SK-N-SH (cell line): ENCODE data around the gene PPP2R5D. TPM values are rescaled to one million over a fixed set of nuclear protein-coding genes. Genes with fewer than 3 reads are reported as not detected.
A peak's percentile ranks its signal among the peaks of the same experiment; 100 is the strongest.

ENCODE experiments used
- CTCF ChIA-PET: fragments of 300-600, 350-600 bp; formaldehyde crosslinking; extraction: SDS; loops from one replicate; lab custom pipeline; 2021; lab: Yijun Ruan, JAX
- POLR2A ChIA-PET: fragments of 350-600 bp; sonication (Branson Sonifier 250); formaldehyde crosslinking; extraction: SDS; loops from one replicate; lab custom pipeline; 2020; ENCODE audit warnings: antibody characterized with exemption, inconsistent platforms; lab: Yijun Ruan, JAX
- DNase-seq: peaks from one replicate; pipeline ENCODE4 v3.0.0; 2012
- H2AFZ ChIP-seq: fragments of 200-600 bp; sonication (generic); 2 replicates; pipeline ENCODE4 v1.8.1; 2016; ENCODE audit warnings: antibody characterized with exemption, mild to moderate bottlenecking, low read depth
- H3F3A ChIP-seq: fragments of 200-600 bp; sonication (generic); replicated peaks from 2 replicates; pipeline ENCODE3; 2016; ENCODE audit warnings: antibody characterized with exemption, mild to moderate bottlenecking; ENCODE audit not compliant: insufficient read depth
- H3K27ac ChIP-seq, 2 experiments: fragments of 200-500 bp in 1 of 2; fragments of 200-600 bp in 1 of 2; sonication (Bioruptor generic) in 1 of 2; sonication (generic), shearing (Covaris generic) in 1 of 2; 2 replicates each; pipeline versions ENCODE4 v1.5.1 to v1.6.1; 2014 to 2016; ENCODE audit warnings: low read depth in 2 of 2, inconsistent platforms in 1 of 2, low read length in 1 of 2, mild to moderate bottlenecking in 1 of 2, mixed read lengths in 1 of 2
- H3K27me3 ChIP-seq: fragments of 200-600 bp; sonication (generic), shearing (Covaris generic); 2 replicates; pipeline ENCODE4 v1.6.1; 2016; ENCODE audit warnings: mixed run types; ENCODE audit not compliant: insufficient read depth
- H3K36me3 ChIP-seq, 2 experiments: fragments of 200-500 bp in 1 of 2; fragments of 200-600 bp in 1 of 2; sonication (Bioruptor generic) in 1 of 2; sonication (generic) in 1 of 2; replicated peaks in 1 of 2; 2 replicates each; pipeline versions ENCODE3 to v1.5.1; 2014 to 2016; ENCODE audit warnings: low read length in 1 of 2, mild to moderate bottlenecking in 1 of 2; ENCODE audit not compliant: insufficient read depth in 2 of 2, control insufficient read depth in 1 of 2
- H3K4me1 ChIP-seq, 2 experiments: fragments of 200-500 bp in 1 of 2; fragments of 200-600 bp in 1 of 2; sonication (Bioruptor generic) in 1 of 2; sonication (generic), shearing (Covaris generic) in 1 of 2; 2 replicates each; pipeline versions ENCODE4 v1.5.1 to v1.6.1; 2014 to 2016; ENCODE audit warnings: low read depth in 1 of 2, low read length in 1 of 2, mixed run types in 1 of 2; ENCODE audit not compliant: insufficient read depth in 2 of 2, control insufficient read depth in 1 of 2
- H3K4me2 ChIP-seq: fragments of 200-600 bp; sonication (generic), shearing (Covaris generic); 2 replicates; pipeline ENCODE4 v1.6.1; 2017; ENCODE audit warnings: mixed run types
- H3K4me3 ChIP-seq, 2 experiments: fragments of 200-500 bp in 1 of 2; fragments of 200-600 bp in 1 of 2; sonication (Bioruptor generic) in 1 of 2; sonication (generic), shearing (Covaris generic) in 1 of 2; 2 replicates each; pipeline versions ENCODE4 v1.5.1 to v1.8.1; 2014 to 2016; ENCODE audit warnings: low read depth in 2 of 2, inconsistent platforms in 1 of 2, low read length in 1 of 2, mild to moderate bottlenecking in 1 of 2, mixed read lengths in 1 of 2, moderate library complexity in 1 of 2
- H3K79me2 ChIP-seq: fragments of 200-600 bp; sonication (generic); 2 replicates; pipeline ENCODE4 v1.8.1; 2017; ENCODE audit warnings: mild to moderate bottlenecking; ENCODE audit not compliant: insufficient read depth
- H3K9ac ChIP-seq: fragments of 200-600 bp; sonication (generic); 2 replicates; pipeline ENCODE4 v1.6.1; 2017; ENCODE audit warnings: mixed run types
- H3K9me2 ChIP-seq: fragments of 200-600 bp; sonication (generic); 2 replicates; pipeline ENCODE4 v1.6.1; 2017; ENCODE audit warnings: mixed run types
- H3K9me3 ChIP-seq: fragments of 200-600 bp; sonication (generic); 2 replicates; pipeline ENCODE4 v1.6.1; 2017; ENCODE audit warnings: mixed run types, mild to moderate bottlenecking, moderate library complexity
- H4K20me1 ChIP-seq: fragments of 200-600 bp; sonication (generic); 2 replicates; pipeline ENCODE4 v1.6.1; 2017; ENCODE audit warnings: mild to moderate bottlenecking, mixed run types; ENCODE audit not compliant: insufficient read depth
- CHD2 ChIP-seq: fragments of 150-350 bp; IDR thresholded peaks from 2 replicates; pipeline ENCODE4 v1.6.1; 2018; ENCODE audit warnings: low read length; ENCODE audit not compliant: partially characterized antibody
- ELF1 ChIP-seq: IDR thresholded peaks from 2 replicates; pipeline ENCODE4 v1.4.0; 2012
- EZH2phosphoT487 ChIP-seq: fragments of 200-600 bp; sonication (generic); IDR thresholded peaks from 2 replicates; pipeline ENCODE4 v1.6.1; 2017; ENCODE audit warnings: low read depth, mixed run types, mild to moderate bottlenecking, antibody characterized with exemption, moderate library complexity, borderline replicate concordance
- FOSL2 ChIP-seq: IDR thresholded peaks from 2 replicates; pipeline ENCODE4 v1.4.0; 2012; ENCODE audit warnings: low read depth, mild to moderate bottlenecking, moderate library complexity, borderline replicate concordance
- FOXM1 ChIP-seq: IDR thresholded peaks from 2 replicates; pipeline ENCODE4 v1.4.0; 2012; ENCODE audit warnings: low read depth, mild to moderate bottlenecking
- GABPA ChIP-seq: IDR thresholded peaks from 2 replicates; pipeline ENCODE4 v1.4.0; 2012; ENCODE audit warnings: low read depth, mild to moderate bottlenecking
- MEF2A ChIP-seq: IDR thresholded peaks from 2 replicates; pipeline ENCODE4 v1.4.0; 2012; ENCODE audit warnings: low read depth, borderline replicate concordance
- MXI1 ChIP-seq: IDR thresholded peaks from 2 replicates; pipeline ENCODE4 v1.6.1; 2012; ENCODE audit warnings: mild to moderate bottlenecking, low read depth, low read length, improper control_type of control experiment
- RFX5 ChIP-seq: IDR thresholded peaks from 2 replicates; pipeline ENCODE4 v1.6.1; 2012; ENCODE audit warnings: mild to moderate bottlenecking, improper control_type of control experiment, low read length
- SIN3A ChIP-seq: IDR thresholded peaks from 2 replicates; pipeline ENCODE4 v1.6.1; 2012; ENCODE audit warnings: low read depth, mild to moderate bottlenecking, low read length, moderate library complexity, borderline replicate concordance
- SMC3 ChIP-seq: IDR thresholded peaks from 2 replicates; pipeline ENCODE4 v1.6.1; 2012; ENCODE audit warnings: low read depth, low read length, improper control_type of control experiment
- TAF1 ChIP-seq: IDR thresholded peaks from 2 replicates; pipeline ENCODE4 v1.6.1; 2012; ENCODE audit warnings: low read depth, mild to moderate bottlenecking, low read length, moderate library complexity, borderline replicate concordance
- TCF12 ChIP-seq: IDR thresholded peaks from 2 replicates; pipeline ENCODE4 v1.4.0; 2012
- TEAD4 ChIP-seq: IDR thresholded peaks from 2 replicates; pipeline ENCODE4 v1.4.0; 2012; ENCODE audit warnings: mild to moderate bottlenecking, borderline replicate concordance; ENCODE audit not compliant: insufficient read depth
- YY1 ChIP-seq: IDR thresholded peaks from 2 replicates; pipeline ENCODE4 v1.4.0; 2012; ENCODE audit warnings: low read depth, mild to moderate bottlenecking
- WGBS: methylation state at CpG from one replicate; pipeline ENCODE4 v1.1.6; 2017; ENCODE audit warnings: low lambda C conversion rate; 5-methylcytosine and 5-hydroxymethylcytosine counted together
- polyA plus RNA-seq, 3 experiments: library from polyadenylated mRNA; depleted of rRNA; stranded (reverse); fragments of >200 nt; gene quantifications; 2 replicates each; pipeline ENCODE4 v1.2.3, GENCODE V29; 2012
- TF ChIP-seq, protein P1 (sequence below): IDR thresholded peaks from 2 replicates; pipeline ENCODE4 v1.4.0; 2012; ENCODE audit warnings: low read depth, borderline replicate concordance
- TF ChIP-seq, protein P2 (sequence below): fragments of 200-600 bp; sonication (generic); IDR thresholded peaks from 2 replicates; pipeline ENCODE4 v1.6.1; 2017; ENCODE audit warnings: antibody characterized with exemption, mild to moderate bottlenecking, moderate library complexity
- TF ChIP-seq, protein P3 (sequence below): fragments of 150-350 bp; IDR thresholded peaks from 2 replicates; pipeline ENCODE4 v1.6.1; 2017; ENCODE audit warnings: antibody characterized with exemption, low read length, low read depth, borderline replicate concordance
- TF ChIP-seq, protein P4 (sequence below): IDR thresholded peaks from 2 replicates; pipeline ENCODE4 v1.6.1; 2012; ENCODE audit warnings: mild to moderate bottlenecking, low read depth, low read length, moderate library complexity
- TF ChIP-seq, protein P5 (sequence below): IDR thresholded peaks from 2 replicates; pipeline ENCODE4 v1.4.0; 2012; ENCODE audit warnings: low read depth, borderline replicate concordance

The PPP2R5D gene
- polyA plus RNA-seq, 1 of the 3 experiments (the other 2 are of a cell fraction) = 37.6 TPM

DNA sequence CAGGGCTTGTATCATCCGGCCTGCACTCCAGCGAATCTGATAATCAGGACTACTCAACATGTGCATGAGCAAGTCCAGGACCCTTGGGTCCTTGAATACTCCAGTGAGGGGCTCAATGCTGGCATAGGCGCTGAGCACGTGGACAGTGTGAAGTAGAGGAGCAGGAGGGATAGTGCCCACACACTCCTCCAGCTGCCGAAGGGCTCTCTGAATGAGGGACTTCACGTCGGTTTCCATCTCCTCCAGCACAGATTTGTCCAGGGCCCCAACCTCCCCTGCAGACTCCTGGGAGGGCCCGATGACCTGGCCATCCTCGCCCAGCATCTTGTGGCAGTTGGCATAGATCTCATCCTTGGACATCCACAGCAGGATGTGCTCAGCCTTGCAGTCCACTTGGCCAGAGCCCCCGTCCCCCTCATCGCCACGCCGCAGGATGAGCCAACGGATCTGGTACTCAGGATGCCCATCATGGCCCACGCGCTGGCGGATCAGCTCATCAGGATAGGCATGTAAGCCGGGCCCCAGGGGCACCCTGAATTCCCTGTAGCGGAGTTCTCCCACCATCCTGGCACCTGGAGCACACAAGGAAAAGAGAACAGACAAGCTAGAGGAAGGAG is 68.0 kb downstream of the PPP2R5D start:
- H3F3A ChIP-seq = peaks cover 11% of the 10 kb centered on the region
- no peaks in the 10 kb centered on the region for H3K9me3 ChIP-seq
- DNase-seq = no peak
- peak overlapping the region; percentile 99 for H3K4me2 ChIP-seq
- peak overlapping the region in 1 of 2 experiments; percentile 87; a peak in 1 of 4 replicates for H3K27ac ChIP-seq
- H3K79me2 ChIP-seq = peaks cover 48% of the 10 kb centered on the region
- peaks cover 11 to 26% of the 10 kb centered on the region in 2 experiments; a peak in 3 of 4 replicates for H3K4me1 ChIP-seq
- no peak overlapping the region for H2AFZ ChIP-seq
- TF ChIP-seq FOSL2 (no peak), EZH2phosphoT487 (no peak), TCF12 (no peak), MXI1 (no peak), SMC3 (no peak), ELF1 (no peak), GABPA (no peak), RFX5 (no peak), CHD2 (no peak), MEF2A (no peak), TAF1 (no peak), FOXM1 (no peak), YY1 (no peak), SIN3A (no peak), TEAD4 (no peak)
- TF ChIP-seq, protein P1, sequence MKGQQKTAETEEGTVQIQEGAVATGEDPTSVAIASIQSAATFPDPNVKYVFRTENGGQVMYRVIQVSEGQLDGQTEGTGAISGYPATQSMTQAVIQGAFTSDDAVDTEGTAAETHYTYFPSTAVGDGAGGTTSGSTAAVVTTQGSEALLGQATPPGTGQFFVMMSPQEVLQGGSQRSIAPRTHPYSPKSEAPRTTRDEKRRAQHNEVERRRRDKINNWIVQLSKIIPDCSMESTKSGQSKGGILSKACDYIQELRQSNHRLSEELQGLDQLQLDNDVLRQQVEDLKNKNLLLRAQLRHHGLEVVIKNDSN = no peak
- TF ChIP-seq, protein P2, sequence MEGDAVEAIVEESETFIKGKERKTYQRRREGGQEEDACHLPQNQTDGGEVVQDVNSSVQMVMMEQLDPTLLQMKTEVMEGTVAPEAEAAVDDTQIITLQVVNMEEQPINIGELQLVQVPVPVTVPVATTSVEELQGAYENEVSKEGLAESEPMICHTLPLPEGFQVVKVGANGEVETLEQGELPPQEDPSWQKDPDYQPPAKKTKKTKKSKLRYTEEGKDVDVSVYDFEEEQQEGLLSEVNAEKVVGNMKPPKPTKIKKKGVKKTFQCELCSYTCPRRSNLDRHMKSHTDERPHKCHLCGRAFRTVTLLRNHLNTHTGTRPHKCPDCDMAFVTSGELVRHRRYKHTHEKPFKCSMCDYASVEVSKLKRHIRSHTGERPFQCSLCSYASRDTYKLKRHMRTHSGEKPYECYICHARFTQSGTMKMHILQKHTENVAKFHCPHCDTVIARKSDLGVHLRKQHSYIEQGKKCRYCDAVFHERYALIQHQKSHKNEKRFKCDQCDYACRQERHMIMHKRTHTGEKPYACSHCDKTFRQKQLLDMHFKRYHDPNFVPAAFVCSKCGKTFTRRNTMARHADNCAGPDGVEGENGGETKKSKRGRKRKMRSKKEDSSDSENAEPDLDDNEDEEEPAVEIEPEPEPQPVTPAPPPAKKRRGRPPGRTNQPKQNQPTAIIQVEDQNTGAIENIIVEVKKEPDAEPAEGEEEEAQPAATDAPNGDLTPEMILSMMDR = no peak
- TF ChIP-seq, protein P3, sequence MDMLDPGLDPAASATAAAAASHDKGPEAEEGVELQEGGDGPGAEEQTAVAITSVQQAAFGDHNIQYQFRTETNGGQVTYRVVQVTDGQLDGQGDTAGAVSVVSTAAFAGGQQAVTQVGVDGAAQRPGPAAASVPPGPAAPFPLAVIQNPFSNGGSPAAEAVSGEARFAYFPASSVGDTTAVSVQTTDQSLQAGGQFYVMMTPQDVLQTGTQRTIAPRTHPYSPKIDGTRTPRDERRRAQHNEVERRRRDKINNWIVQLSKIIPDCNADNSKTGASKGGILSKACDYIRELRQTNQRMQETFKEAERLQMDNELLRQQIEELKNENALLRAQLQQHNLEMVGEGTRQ = no peak
- TF ChIP-seq, protein P4, sequence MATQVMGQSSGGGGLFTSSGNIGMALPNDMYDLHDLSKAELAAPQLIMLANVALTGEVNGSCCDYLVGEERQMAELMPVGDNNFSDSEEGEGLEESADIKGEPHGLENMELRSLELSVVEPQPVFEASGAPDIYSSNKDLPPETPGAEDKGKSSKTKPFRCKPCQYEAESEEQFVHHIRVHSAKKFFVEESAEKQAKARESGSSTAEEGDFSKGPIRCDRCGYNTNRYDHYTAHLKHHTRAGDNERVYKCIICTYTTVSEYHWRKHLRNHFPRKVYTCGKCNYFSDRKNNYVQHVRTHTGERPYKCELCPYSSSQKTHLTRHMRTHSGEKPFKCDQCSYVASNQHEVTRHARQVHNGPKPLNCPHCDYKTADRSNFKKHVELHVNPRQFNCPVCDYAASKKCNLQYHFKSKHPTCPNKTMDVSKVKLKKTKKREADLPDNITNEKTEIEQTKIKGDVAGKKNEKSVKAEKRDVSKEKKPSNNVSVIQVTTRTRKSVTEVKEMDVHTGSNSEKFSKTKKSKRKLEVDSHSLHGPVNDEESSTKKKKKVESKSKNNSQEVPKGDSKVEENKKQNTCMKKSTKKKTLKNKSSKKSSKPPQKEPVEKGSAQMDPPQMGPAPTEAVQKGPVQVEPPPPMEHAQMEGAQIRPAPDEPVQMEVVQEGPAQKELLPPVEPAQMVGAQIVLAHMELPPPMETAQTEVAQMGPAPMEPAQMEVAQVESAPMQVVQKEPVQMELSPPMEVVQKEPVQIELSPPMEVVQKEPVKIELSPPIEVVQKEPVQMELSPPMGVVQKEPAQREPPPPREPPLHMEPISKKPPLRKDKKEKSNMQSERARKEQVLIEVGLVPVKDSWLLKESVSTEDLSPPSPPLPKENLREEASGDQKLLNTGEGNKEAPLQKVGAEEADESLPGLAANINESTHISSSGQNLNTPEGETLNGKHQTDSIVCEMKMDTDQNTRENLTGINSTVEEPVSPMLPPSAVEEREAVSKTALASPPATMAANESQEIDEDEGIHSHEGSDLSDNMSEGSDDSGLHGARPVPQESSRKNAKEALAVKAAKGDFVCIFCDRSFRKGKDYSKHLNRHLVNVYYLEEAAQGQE = no peak
- TF ChIP-seq, protein P5, sequence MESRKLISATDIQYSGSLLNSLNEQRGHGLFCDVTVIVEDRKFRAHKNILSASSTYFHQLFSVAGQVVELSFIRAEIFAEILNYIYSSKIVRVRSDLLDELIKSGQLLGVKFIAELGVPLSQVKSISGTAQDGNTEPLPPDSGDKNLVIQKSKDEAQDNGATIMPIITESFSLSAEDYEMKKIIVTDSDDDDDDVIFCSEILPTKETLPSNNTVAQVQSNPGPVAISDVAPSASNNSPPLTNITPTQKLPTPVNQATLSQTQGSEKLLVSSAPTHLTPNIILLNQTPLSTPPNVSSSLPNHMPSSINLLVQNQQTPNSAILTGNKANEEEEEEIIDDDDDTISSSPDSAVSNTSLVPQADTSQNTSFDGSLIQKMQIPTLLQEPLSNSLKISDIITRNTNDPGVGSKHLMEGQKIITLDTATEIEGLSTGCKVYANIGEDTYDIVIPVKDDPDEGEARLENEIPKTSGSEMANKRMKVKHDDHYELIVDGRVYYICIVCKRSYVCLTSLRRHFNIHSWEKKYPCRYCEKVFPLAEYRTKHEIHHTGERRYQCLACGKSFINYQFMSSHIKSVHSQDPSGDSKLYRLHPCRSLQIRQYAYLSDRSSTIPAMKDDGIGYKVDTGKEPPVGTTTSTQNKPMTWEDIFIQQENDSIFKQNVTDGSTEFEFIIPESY = no peak
- H3K9me2 ChIP-seq = no peaks in the 10 kb centered on the region
- H3K27me3 ChIP-seq = no peaks in the 10 kb centered on the region
- ChIA-PET CTCF (interaction anchor here (1.0 to 2.3 kb wide), 2 partner anchors 78 to 91 kb away, joined by 4 to 6 read pairs; no protein-coding TSS in a partner anchor), POLR2A (interaction anchor here (2.5 kb wide), 1 partner anchor 24 kb away, joined by 7 read pairs; the partner anchor contains the start of gene PTK7)
- 97% methylated on average over 14 of the region's 19 CpGs for WGBS
- no peaks in the 10 kb centered on the region for H4K20me1 ChIP-seq
- peak overlapping the region; percentile 98 for H3K9ac ChIP-seq
- H3K36me3 ChIP-seq = peaks cover 14 to 43% of the 10 kb centered on the region in 2 experiments
- H3K4me3 ChIP-seq = peak overlapping the region; percentile 78 to 95
